NCI-H1694 treated with DMSO at 0.1 percent for 48 hours (cell line): Measurements from ENCODE around the gene NFKBIA.
"Not testable (repeated sequence)": the region's sequence is repeated elsewhere in the genome, so short reads cannot be mapped to it uniquely, and the experiment has no call there.

Experiments
- DNase-seq: peaks from one replicate; lab custom pipeline; 2025; lab: John Stamatoyannopoulos, UW

The NFKBIA gene

GRCh38 chr14:35404449-35405303 lies at the start of gene NFKBIA:
TSS of gene NFKBIA (minus strand) at chr14:35404749. CDS start at chr14:35404644, 105 bp downstream.
- DNase-seq: peak; percentile 77

- DNase-seq: no peak
These were observed 41.9 kb upstream of the NFKBIA start for GRCh38 chr14:35446450-35446849.

GRCh38 chr14:35444104-35444503 lies 39.6 kb upstream of the NFKBIA start:
- no peak for DNase-seq

GRCh38 chr14:35441160-35441559 lies 36.6 kb upstream of the NFKBIA start:
- no peak for DNase-seq

- DNase-seq: no peak
These were observed 34.6 kb upstream of the NFKBIA start for GRCh38 chr14:35438910-35439713.

- not testable (repeated sequence) for DNase-seq
These were observed 33.9 kb upstream of the NFKBIA start for GRCh38 chr14:35438492-35438891.

- no peak for DNase-seq
These were observed 30.6 kb upstream of the NFKBIA start for GRCh38 chr14:35435177-35435576.

- DNase-seq: no peak
These were observed 29.3 kb upstream of the NFKBIA start for GRCh38 chr14:35433826-35434225.

GRCh38 chr14:35430459-35431199 lies 26.1 kb upstream of the NFKBIA start:
- no peak for DNase-seq

- no peak for DNase-seq
These were observed 25.4 kb upstream of the NFKBIA start for GRCh38 chr14:35429951-35430350.

GRCh38 chr14:35425850-35426249 lies 21.3 kb upstream of the NFKBIA start:
- no peak for DNase-seq

GRCh38 chr14:35423621-35424020 lies 19.1 kb upstream of the NFKBIA start:
- DNase-seq: no peak

- DNase-seq: no peak
These were observed 15.7 kb upstream of the NFKBIA start for GRCh38 chr14:35420036-35420811.

GRCh38 chr14:35419429-35419841 lies 14.9 kb upstream of the NFKBIA start:
- DNase-seq: no peak

GRCh38 chr14:35418093-35418492 lies 13.5 kb upstream of the NFKBIA start:
- no peak for DNase-seq

- DNase-seq: no peak
These were observed 11.7 kb upstream of the NFKBIA start for GRCh38 chr14:35416108-35416750.

GRCh38 chr14:35414365-35414764 lies 9.8 kb upstream of the NFKBIA start:
- DNase-seq: no peak

GRCh38 chr14:35412272-35413056 lies 7.9 kb upstream of the NFKBIA start:
- no peak for DNase-seq

- no peak for DNase-seq
These were observed 6.3 kb upstream of the NFKBIA start for GRCh38 chr14:35410858-35411257.

- DNase-seq: no peak
These were observed 5.0 kb upstream of the NFKBIA start for GRCh38 chr14:35409595-35409994.
